AG04450 (cell line): ENCODE data around the gene THRB. TPM values are rescaled to one million over a fixed set of nuclear protein-coding genes. Genes with fewer than 3 reads are reported as not detected.

ENCODE experiments used
- CTCF ChIA-PET: fragments of 300-600, 350-600 bp; formaldehyde crosslinking; extraction: SDS; loops from one replicate; lab custom pipeline; 2022; ENCODE audit warnings: antibody characterized with exemption, inconsistent platforms; lab: Charles Lee
- POLR2A ChIA-PET: fragments of 350-600 bp; formaldehyde crosslinking; extraction: SDS; loops from one replicate; lab custom pipeline; 2021; ENCODE audit warnings: antibody characterized with exemption, inconsistent platforms; lab: Yijun Ruan, JAX
- DNase-seq: peaks from one replicate; pipeline ENCODE4 v3.0.0-alpha.2; 2011; ENCODE audit warnings: low read depth, low spot score
- H3K27ac ChIP-seq: one replicate; pipeline ENCODE4 v1.5.1; 2012; ENCODE audit warnings: low read depth, low read length, control low read depth
- H3K27me3 ChIP-seq: one replicate; pipeline ENCODE4 v1.6.0; 2012; ENCODE audit warnings: low read length; ENCODE audit not compliant: control insufficient read depth, insufficient read depth
- H3K4me3 ChIP-seq: 2 replicates; pipeline ENCODE4 v1.5.1; 2011; ENCODE audit warnings: mild to moderate bottlenecking, low read depth, low read length, control low read depth
- H3K9me3 ChIP-seq: 2 replicates; pipeline ENCODE4 v1.5.1; 2012; ENCODE audit warnings: low read length; ENCODE audit not compliant: control insufficient read depth, insufficient read depth
- polyA plus RNA-seq: library from polyadenylated mRNA; depleted of rRNA; stranded (reverse); fragments of >200 nt; gene quantifications from 2 replicates; pipeline ENCODE4 v1.2.3, GENCODE V29; 2011
- TF ChIP-seq, protein P1 (sequence below): IDR thresholded peaks from 2 replicates; pipeline ENCODE4 v1.5.1; 2011; ENCODE audit warnings: low read depth, low read length, control low read depth, inconsistent platforms

THRB gene
- polyA plus RNA-seq, 1 experiment = 0.02 TPM

DNA sequence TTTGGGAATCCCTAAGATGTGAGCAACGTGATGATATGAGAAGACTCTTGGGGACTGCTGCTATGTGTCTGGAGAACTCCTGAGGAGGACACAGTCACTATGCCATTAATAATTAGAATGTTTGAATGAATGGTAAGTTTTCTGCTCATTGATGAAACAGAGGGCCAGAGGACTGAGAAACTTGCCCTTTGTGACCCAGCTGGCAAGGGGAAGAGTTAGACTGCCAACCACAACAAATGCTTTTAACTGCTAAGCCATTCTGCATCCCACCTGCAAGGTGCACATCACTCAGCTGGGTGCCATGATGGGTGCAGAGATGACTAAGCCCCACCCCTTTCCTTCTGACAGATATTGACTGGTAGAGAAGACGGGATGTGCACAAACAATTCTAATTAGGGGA is 249.6 kb downstream of the THRB start:
- no peak for DNase-seq
- Histone ChIP-seq H3K27me3 (peaks cover 14% of the 10 kb centered on the region), H3K27ac (no peak overlapping the region), H3K9me3 (no peaks in the 10 kb centered on the region), H3K4me3 (no peak overlapping the region)
- CTCF ChIA-PET = interaction anchor here (1.1 kb wide), 1 partner anchor 246 kb away, joined by 4 read pairs; no protein-coding TSS in a partner anchor
- TF ChIP-seq, protein P1, sequence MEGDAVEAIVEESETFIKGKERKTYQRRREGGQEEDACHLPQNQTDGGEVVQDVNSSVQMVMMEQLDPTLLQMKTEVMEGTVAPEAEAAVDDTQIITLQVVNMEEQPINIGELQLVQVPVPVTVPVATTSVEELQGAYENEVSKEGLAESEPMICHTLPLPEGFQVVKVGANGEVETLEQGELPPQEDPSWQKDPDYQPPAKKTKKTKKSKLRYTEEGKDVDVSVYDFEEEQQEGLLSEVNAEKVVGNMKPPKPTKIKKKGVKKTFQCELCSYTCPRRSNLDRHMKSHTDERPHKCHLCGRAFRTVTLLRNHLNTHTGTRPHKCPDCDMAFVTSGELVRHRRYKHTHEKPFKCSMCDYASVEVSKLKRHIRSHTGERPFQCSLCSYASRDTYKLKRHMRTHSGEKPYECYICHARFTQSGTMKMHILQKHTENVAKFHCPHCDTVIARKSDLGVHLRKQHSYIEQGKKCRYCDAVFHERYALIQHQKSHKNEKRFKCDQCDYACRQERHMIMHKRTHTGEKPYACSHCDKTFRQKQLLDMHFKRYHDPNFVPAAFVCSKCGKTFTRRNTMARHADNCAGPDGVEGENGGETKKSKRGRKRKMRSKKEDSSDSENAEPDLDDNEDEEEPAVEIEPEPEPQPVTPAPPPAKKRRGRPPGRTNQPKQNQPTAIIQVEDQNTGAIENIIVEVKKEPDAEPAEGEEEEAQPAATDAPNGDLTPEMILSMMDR = no peak
- POLR2A ChIA-PET = no interaction called here

DNA sequence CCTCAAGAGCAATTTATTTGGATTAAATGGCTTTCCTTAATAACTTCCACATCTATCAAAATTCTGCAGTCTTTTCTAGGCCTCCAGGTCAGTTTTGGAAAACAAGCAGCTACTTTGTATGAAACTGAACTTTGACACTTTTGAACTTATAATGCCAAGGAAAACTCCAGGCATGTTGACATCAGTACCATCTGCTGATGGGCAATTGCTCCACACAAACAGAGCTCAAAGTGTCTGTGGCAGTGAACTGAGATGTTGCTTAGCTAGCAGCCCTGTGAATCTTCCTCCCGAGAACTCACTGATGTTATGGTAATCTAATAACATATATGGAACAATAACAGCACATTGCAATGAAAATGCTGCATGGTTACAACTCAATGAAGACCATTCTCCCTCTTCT is 250.2 kb downstream of the THRB start:
- TF ChIP-seq, protein P1 = no peak
- no peak for DNase-seq
- ChIA-PET CTCF (interaction anchor here (1.1 kb wide), 1 partner anchor 245 kb away, joined by 4 read pairs; no protein-coding TSS in a partner anchor), POLR2A (no interaction called here)
- Histone ChIP-seq H3K27ac (no peak overlapping the region), H3K4me3 (no peak overlapping the region), H3K9me3 (no peaks in the 10 kb centered on the region), H3K27me3 (peaks cover 14% of the 10 kb centered on the region)

DNA sequence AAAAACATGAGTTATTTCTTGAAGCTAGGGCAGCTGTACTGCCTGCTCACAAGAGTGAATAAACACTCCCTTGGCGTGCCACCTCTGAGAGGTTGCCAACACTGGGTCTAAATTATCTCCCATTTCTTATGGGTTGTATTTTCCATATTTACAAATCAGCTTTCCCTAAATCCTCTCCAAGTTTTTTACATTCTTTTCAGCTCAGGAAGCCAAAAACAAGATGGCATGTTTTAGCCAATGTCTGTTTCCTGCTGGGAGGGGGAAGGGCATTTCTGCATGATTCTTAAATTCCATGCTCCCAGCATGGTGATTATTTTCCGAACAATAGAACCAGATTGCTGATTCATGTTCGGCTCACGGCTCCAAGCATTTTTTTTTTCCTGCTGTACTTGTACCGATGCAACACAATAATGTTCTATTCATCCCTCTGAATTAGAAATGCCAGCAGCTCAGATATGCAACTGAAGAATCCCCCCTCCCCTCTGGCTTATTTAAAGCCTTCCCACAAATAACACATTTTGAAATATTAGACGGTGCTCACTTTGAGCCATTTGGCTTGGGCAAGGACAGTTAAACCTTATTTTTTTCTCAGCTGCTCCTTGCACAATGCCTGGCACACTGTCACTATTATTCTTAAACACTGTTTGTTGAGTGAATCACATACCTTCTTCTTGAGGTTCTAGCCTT is 252.5 kb downstream of the THRB start:
- no peak for DNase-seq

DNA sequence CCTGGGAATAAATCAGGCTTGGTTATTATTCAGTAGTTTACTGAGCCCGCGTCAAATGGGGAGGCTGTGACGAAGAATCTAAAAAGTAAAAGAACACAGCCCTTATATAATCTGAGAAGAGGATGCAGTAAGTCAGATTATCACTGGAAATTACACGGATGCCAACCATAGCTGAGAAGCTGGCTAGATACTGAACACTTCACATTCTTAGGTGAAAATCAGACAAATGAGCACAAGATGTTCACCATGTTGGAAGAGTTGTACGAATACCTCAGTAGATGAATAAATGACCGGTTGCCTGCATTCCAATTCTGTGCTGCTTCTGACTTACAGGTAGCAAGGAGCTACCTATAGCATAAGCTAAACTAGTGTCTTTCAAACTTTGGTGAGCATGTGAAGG is 254.3 kb downstream of the THRB start:
- TF ChIP-seq, protein P1 = no peak
- Histone ChIP-seq H3K9me3 (no peaks in the 10 kb centered on the region), H3K27ac (no peak overlapping the region), H3K27me3 (peaks cover 3% of the 10 kb centered on the region), H3K4me3 (no peak overlapping the region)
- ChIA-PET CTCF (interaction anchor here (1.2 kb wide), 2 partner anchors 151 to 241 kb away, joined by 3 read pairs; no protein-coding TSS in a partner anchor), POLR2A (no interaction called here)
- DNase-seq = no peak

More for the DNA sequence above, 252.5 kb downstream of the THRB start:
- Histone ChIP-seq H3K4me3 (no peak overlapping the region), H3K27me3 (peaks cover 7% of the 10 kb centered on the region), H3K9me3 (no peaks in the 10 kb centered on the region), H3K27ac (no peak overlapping the region)
- POLR2A ChIA-PET = no interaction called here
- TF ChIP-seq, protein P1 = no peak
- CTCF ChIA-PET = interaction anchor here (0.6 to 1.6 kb wide), 3 partner anchors 12 to 243 kb away, joined by 4 to 6 read pairs (median 6); no protein-coding TSS in a partner anchor

DNA sequence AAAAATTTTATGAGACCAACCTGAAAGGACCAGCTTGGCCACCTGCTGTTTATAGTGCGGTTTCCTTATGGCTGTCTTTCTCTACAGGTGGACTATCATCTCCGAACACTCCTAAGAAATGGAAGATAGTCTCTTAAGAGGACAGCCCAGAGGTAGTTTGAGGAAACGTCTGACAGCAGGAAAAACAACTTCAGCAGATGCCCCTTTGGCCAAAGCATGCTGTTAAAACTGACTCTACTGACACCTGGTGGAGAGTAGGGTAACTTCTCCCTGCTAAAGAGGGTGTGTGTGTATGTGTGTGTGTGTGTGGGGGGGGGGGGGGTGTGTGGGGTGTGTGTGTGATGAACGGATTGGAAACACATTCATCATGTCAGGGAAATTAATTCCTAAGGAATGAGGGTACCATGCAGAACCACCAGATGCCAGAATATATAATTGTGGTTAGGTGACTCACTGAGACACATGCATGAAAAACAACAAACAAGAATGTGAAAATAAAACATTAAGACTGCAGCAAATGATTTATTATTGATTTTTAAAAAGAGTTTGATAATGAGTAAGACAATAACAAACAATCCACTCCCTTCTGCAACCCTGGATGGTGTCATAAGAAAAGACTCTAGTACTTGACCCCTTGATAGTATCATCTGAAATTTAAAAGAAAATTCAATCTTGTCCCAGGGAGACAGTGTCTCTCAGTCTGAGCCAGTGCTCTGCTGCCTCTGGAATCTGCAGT is 256.5 kb downstream of the THRB start:
- DNase-seq = peak; percentile 76
- Histone ChIP-seq H3K9me3 (no peaks in the 10 kb centered on the region), H3K27me3 (peaks cover 9% of the 10 kb centered on the region), H3K4me3 (no peak overlapping the region), H3K27ac (no peak overlapping the region)
- TF ChIP-seq, protein P1 = peak; percentile 87
- ChIA-PET CTCF (interaction anchor here (0.8 to 5.5 kb wide), 14 partner anchors 10 to 446 kb away, joined by 3 to 39 read pairs (median 8); no protein-coding TSS in a partner anchor), POLR2A (interaction anchor here (0.8 kb wide), 1 partner anchor 22 kb away, joined by 3 read pairs; no protein-coding TSS in a partner anchor)
